CD4-positive, alpha-beta T cell (primary cell): ENCODE measurements around the gene ATF4. TPM values are rescaled to one million over a fixed set of nuclear protein-coding genes. Genes with fewer than 3 reads are reported as not detected.
A peak's percentile ranks its signal among the peaks of the same experiment; 100 is the strongest.

Experiments
- ATAC-seq: fragments of 200-7000 bp; cut with Tn5 transposase; one replicate; pipeline ENCODE4 v1.10.0; 2022; ENCODE audit warnings: mild to moderate bottlenecking; ENCODE audit not compliant: poor library complexity
- CTCF ChIA-PET: fragments of 350-600 bp; sonication (Branson Sonifier 250); formaldehyde crosslinking; loops from one replicate; lab custom pipeline; 2021; ENCODE audit warnings: antibody characterized with exemption, inconsistent platforms; lab: Charles Lee
- POLR2A ChIA-PET: fragments of 350-600 bp; sonication (Branson Sonifier 250); formaldehyde crosslinking; loops from one replicate; lab custom pipeline; 2021; ENCODE audit warnings: antibody characterized with exemption, inconsistent platforms; lab: Charles Lee
- DNase-seq, 14 experiments: peaks; one replicate each; pipeline ENCODE4 v3.0.0-alpha.2; 2013 to 2020; ENCODE audit warnings: mixed read lengths in 2 of 14
- H3K27ac ChIP-seq, 2 donors: one replicate each; pipeline versions ENCODE4 v1.5.1 to v1.7.0; 2013; ENCODE audit warnings: low read length in 2 of 2, low read depth in 1 of 2, mild to moderate bottlenecking in 1 of 2
- H3K27me3 ChIP-seq, 2 experiments: 1 replicate in 1 of 2; 2 replicates in 1 of 2; pipeline versions ENCODE4 v1.6.1 to v1.7.0; 2013; ENCODE audit warnings: low read length in 2 of 2, control low read depth in 1 of 2, mild to moderate bottlenecking in 1 of 2, moderate library complexity in 1 of 2; ENCODE audit not compliant: insufficient read depth in 2 of 2, control insufficient read depth in 1 of 2
- H3K36me3 ChIP-seq: one replicate; pipeline ENCODE4 v1.6.1; 2013; ENCODE audit warnings: low read length, control low read depth; ENCODE audit not compliant: insufficient read depth
- H3K4me1 ChIP-seq: one replicate; pipeline ENCODE4 v1.6.1; 2013; ENCODE audit warnings: low read length, control low read depth; ENCODE audit not compliant: insufficient read depth
- H3K4me3 ChIP-seq: one replicate; pipeline ENCODE4 v1.5.1; 2013; ENCODE audit warnings: mild to moderate bottlenecking, low read length, moderate library complexity
- H3K9me3 ChIP-seq, 2 experiments: 1 replicate in 1 of 2; 2 replicates in 1 of 2; pipeline versions ENCODE4 v1.6.1 to v1.7.0; 2013; ENCODE audit warnings: low read length in 2 of 2, mild to moderate bottlenecking in 2 of 2, control low read depth in 1 of 2, moderate library complexity in 1 of 2; ENCODE audit not compliant: control insufficient read depth in 1 of 2, insufficient read depth in 1 of 2
- H3K27ac Mint-ChIP-seq: one replicate; pipeline ENCODE4 v1.8.0; 2020; ENCODE audit warnings: mixed read lengths
- H3K27me3 Mint-ChIP-seq: one replicate; pipeline ENCODE4 v1.8.0; 2021; ENCODE audit warnings: mixed read lengths
- H3K36me3 Mint-ChIP-seq: one replicate; pipeline ENCODE4 v1.8.0; 2021; ENCODE audit warnings: low read depth, mixed read lengths
- H3K4me1 Mint-ChIP-seq: one replicate; pipeline ENCODE4 v1.8.0; 2021; ENCODE audit warnings: low read depth, mixed read lengths
- H3K4me3 Mint-ChIP-seq: one replicate; pipeline ENCODE4 v1.8.0; 2020; ENCODE audit warnings: mild to moderate bottlenecking, mixed read lengths
- H3K9me3 Mint-ChIP-seq: one replicate; pipeline ENCODE4 v1.8.0; 2020; ENCODE audit warnings: mixed read lengths
- intact Hi-C, 2 experiments: fragments of 100-400 bp; cut with DNase I in 1 of 2; cut with micrococcal nuclease in 1 of 2; formaldehyde crosslinking; loops; one replicate each; pipeline versions ENCODE4 v1.15.1 to v1.9.0; 2023 to 2025; cut with DNase I, micrococcal nuclease
- total RNA-seq, 174 experiments: library from RNA in 2 of 174; stranded (reverse) in 2 of 174; gene quantifications; one replicate each; pipeline ENCODE4 v1.2.3 and lab custom pipeline; 2021 to 2026
- TF ChIP-seq, protein P1 (sequence below): fragments of 200-600 bp; IDR thresholded peaks from one replicate; pipeline ENCODE4 v1.8.0; 2022; ENCODE audit warnings: antibody characterized with exemption, mild to moderate bottlenecking

Gene ATF4
- total RNA-seq, 2 experiments from 2014 or later: 358 to 365 TPM

DNA sequence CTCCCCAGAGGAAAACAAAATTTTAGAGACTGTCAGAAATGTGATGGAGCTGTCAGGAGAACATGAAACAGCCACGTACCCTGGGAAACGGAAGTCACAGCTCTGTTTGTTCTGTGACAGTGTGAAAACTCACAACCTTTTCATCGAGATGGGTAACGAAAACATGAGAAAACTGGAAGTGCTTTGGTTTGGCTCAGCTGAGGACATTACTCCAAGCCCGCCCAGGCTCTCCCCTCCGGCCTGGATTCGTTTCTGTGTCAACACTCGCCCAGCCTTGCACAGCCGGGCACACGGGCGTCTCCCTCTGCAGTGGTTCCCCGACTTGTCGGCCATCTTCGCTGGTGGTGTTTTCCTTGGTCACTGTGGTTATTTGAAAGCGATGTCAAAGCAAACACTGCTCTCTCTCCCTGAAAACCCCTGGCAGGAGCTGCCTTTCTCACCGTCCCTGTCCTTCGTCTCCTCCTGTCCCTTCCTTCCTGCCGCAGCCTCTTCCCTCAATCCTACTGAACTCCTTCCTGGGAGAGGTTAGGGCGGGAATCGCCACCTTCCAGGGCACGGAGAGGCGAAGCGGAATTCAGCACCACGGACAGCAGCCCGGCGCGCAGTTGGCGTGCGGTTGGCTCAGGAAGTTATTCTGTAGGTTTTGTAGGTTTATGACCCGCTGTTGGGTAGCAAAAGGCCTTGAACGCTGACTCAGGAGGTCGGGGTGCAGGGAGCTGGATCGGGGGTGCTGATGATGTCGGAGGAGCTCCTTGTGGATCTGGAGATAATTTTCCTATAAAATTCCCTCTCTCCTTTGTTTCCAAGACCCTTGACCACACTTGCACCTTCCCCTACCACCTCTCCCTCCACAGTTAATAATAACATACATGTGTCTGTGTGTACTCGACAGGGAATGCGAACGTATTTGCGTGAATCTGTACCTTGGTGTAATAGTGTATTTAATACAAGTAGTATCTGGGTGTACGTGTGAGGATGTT, 25.3 kb downstream of the ATF4 start:
- Mint-ChIP-seq H3K27me3 (peaks cover 38% of the 10 kb centered on the region), H3K36me3 (no peaks in the 10 kb centered on the region), H3K9me3 (no peaks in the 10 kb centered on the region), H3K27ac (no peak overlapping the region), H3K4me3 (peak overlapping the region; percentile 51), H3K4me1 (peaks cover 13% of the 10 kb centered on the region)
- Histone ChIP-seq H3K36me3 (no peaks in the 10 kb centered on the region), H3K4me1 (peaks cover 12% of the 10 kb centered on the region), H3K9me3 (peaks cover 0 to 17% of the 10 kb centered on the region in 2 experiments), H3K27ac (no peak overlapping the region), H3K4me3 (peak overlapping the region; percentile 10), H3K27me3 (peaks cover 9 to 20% of the 10 kb centered on the region in 2 experiments)
- TF ChIP-seq, protein P1, sequence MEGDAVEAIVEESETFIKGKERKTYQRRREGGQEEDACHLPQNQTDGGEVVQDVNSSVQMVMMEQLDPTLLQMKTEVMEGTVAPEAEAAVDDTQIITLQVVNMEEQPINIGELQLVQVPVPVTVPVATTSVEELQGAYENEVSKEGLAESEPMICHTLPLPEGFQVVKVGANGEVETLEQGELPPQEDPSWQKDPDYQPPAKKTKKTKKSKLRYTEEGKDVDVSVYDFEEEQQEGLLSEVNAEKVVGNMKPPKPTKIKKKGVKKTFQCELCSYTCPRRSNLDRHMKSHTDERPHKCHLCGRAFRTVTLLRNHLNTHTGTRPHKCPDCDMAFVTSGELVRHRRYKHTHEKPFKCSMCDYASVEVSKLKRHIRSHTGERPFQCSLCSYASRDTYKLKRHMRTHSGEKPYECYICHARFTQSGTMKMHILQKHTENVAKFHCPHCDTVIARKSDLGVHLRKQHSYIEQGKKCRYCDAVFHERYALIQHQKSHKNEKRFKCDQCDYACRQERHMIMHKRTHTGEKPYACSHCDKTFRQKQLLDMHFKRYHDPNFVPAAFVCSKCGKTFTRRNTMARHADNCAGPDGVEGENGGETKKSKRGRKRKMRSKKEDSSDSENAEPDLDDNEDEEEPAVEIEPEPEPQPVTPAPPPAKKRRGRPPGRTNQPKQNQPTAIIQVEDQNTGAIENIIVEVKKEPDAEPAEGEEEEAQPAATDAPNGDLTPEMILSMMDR: no peak
- ChIA-PET CTCF (interaction anchor here (0.5 to 1.7 kb wide), 4 partner anchors 11 to 1538 kb away, joined by 3 to 4 read pairs (median 3); no protein-coding TSS in a partner anchor), POLR2A (interaction anchor here (1.2 kb wide), 1 partner anchor 479 kb away, joined by 3 read pairs; no protein-coding TSS in a partner anchor)
- peak; percentile 45 to 86 (median 68) for DNase-seq
- peak; percentile 82 for ATAC-seq
- intact Hi-C loops: no loop called here

DNA sequence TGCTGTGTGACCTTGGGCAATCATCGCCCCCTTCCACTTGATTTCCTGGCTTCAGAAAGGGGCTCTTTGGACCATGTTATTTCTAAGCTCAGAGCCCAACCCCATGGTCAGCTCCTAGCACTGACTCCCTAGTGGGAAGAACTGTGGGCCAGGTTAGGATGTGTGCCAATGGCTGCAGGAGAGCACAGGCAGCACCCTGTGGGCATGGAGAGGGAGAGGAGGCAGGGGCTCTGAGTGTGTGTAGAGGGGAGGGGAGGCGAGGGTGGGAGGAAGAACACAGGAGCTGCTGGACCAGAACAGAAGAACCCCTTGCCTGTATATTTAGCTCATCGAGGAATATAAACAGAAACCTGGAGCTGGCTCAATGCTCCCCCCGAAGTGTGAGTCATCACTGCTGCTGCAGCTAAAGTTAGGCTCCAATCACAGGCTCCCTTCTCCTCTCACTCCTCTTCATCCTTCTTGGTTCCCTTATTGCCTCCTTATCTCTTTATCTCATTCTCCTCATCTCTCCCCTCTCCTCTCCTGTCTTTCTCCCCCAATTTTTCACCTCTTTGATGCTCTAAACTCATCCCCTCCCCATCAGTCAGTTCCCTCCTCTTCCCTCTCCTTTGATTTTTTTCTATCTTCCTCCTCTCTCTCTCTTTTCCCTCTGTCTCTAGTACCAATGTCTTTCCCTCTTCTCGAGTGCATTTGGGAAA, 26.7 kb downstream of the ATF4 start:
- H3K4me3 Mint-ChIP-seq: no peak overlapping the region
- POLR2A ChIA-PET: no interaction called here
- peaks cover 13% of the 10 kb centered on the region for H3K4me1 Mint-ChIP-seq
- H3K9me3 Mint-ChIP-seq: no peaks in the 10 kb centered on the region
- no peak for DNase-seq
- no peak for ATAC-seq
- H3K36me3 Mint-ChIP-seq: no peaks in the 10 kb centered on the region
- CTCF ChIA-PET: interaction anchor here (1.0 kb wide), 1 partner anchor 12 kb away, joined by 3 read pairs; no protein-coding TSS in a partner anchor
- Histone ChIP-seq H3K9me3 (peaks cover 0 to 17% of the 10 kb centered on the region in 2 experiments), H3K27me3 (peaks cover 9 to 20% of the 10 kb centered on the region in 2 experiments), H3K4me3 (no peak overlapping the region), H3K27ac (no peak overlapping the region), H3K4me1 (peaks cover 12% of the 10 kb centered on the region), H3K36me3 (no peaks in the 10 kb centered on the region)
- H3K27me3 Mint-ChIP-seq: peaks cover 40% of the 10 kb centered on the region
- intact Hi-C loops: no loop called here
- TF ChIP-seq, protein P1: no peak
- H3K27ac Mint-ChIP-seq: no peak overlapping the region

DNA sequence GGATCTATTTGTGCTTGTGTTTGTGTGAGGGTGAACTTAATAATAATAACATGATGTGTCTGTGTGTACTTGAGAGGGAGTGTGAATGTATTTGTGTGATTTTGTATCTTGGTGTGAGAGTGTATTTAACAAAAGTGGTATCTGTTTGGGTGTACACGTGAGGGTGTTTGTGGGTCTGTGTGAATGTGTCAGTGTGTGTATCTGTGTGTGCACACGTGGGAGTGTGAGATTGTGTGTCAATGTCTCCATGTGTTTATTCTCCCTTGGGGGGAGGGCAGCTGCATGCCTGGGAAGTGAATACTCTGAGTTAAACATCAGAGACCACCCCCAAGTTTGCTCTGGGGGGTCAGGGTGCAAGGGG, 27.2 kb downstream of the ATF4 start:
- Histone ChIP-seq H3K9me3 (peaks cover 0 to 17% of the 10 kb centered on the region in 2 experiments), H3K27me3 (peaks cover 9 to 24% of the 10 kb centered on the region in 2 experiments), H3K4me1 (peaks cover 12% of the 10 kb centered on the region), H3K36me3 (no peaks in the 10 kb centered on the region), H3K27ac (no peak overlapping the region), H3K4me3 (no peak overlapping the region)
- intact Hi-C loops: no loop called here
- Mint-ChIP-seq H3K27ac (no peak overlapping the region), H3K36me3 (no peaks in the 10 kb centered on the region), H3K4me1 (peaks cover 13% of the 10 kb centered on the region), H3K4me3 (no peak overlapping the region), H3K9me3 (no peaks in the 10 kb centered on the region), H3K27me3 (peaks cover 44% of the 10 kb centered on the region)
- ATAC-seq: no peak
- POLR2A ChIA-PET: no interaction called here
- no peak for DNase-seq
- CTCF ChIA-PET: no interaction called here
- TF ChIP-seq, protein P1: no peak
